PFSK-1 (cell line): ENCODE data around the gene UBE2Z. TPM values are rescaled to one million over a fixed set of nuclear protein-coding genes. Genes with fewer than 3 reads are reported as not detected.
A peak's percentile ranks its signal among the peaks of the same experiment; 100 is the strongest.

Experiments used
- FOXP2 ChIP-seq: optimal IDR thresholded peaks from 2 replicates; pipeline ENCODE3; 2011; ENCODE audit warnings: borderline replicate concordance, control low read depth, inconsistent platforms; ENCODE audit not compliant: insufficient read depth; ENCODE audit errors: extremely low read length, extremely low read depth
- POLR2AphosphoS5 ChIP-seq: IDR thresholded peaks from 2 replicates; pipeline ENCODE4 v1.6.1; 2012; ENCODE audit warnings: low read depth, mild to moderate bottlenecking, control low read depth, low read length, moderate library complexity
- REST ChIP-seq, 2 experiments: IDR thresholded peaks; 2 replicates each; pipeline versions ENCODE4 v1.6.1 to v1.8.0; 2011 to 2012; ENCODE audit warnings: low read depth in 2 of 2, low read length in 2 of 2, control low read depth in 1 of 2, inconsistent platforms in 1 of 2, mild to moderate bottlenecking in 1 of 2, moderate library complexity in 1 of 2; ENCODE audit not compliant: insufficient read depth in 1 of 2
- SIN3A ChIP-seq: IDR thresholded peaks from 2 replicates; pipeline ENCODE4 v1.6.1; 2012; ENCODE audit warnings: mild to moderate bottlenecking, low read length, moderate library complexity, borderline replicate concordance; ENCODE audit not compliant: insufficient read depth
- TAF1 ChIP-seq: IDR thresholded peaks from 2 replicates; pipeline ENCODE4 v1.6.1; 2012; ENCODE audit warnings: low read length, control low read depth, borderline replicate concordance; ENCODE audit not compliant: insufficient read depth
- polyA plus RNA-seq: library from polyadenylated mRNA; unstranded; fragments of >200 nt; gene quantifications from one replicate; pipeline ENCODE4 v1.2.1, GENCODE V29; 2012; ENCODE audit warnings: low read depth, missing spikeins; ENCODE audit not compliant: insufficient read length

Gene UBE2Z
- polyA plus RNA-seq = 79.5 TPM

GRCh38 chr17:48908047-48908843 lies at the start of gene UBE2Z:
TSS of gene UBE2Z (plus strand) at chr17:48908407. CDS start at chr17:48908504, 97 bp downstream.
- TF ChIP-seq SIN3A = peak; percentile 41; the same call in 1 of the 2 replicates
- peak; percentile 88; the same call in 1 of the 2 replicates for TF ChIP-seq TAF1
- 0 out of 4 replicates have a peak, but pooled peaks have one; percentile 37 to 39 for TF ChIP-seq REST (IDR thresholded peaks at IDR 0.05; ENCODE audit: insufficient read depth in 1 of 2, low read depth in 2 of 2, low read length in 2 of 2)
- TF ChIP-seq POLR2AphosphoS5 = peak; percentile 87
- peak; percentile 87 for TF ChIP-seq FOXP2

GRCh38 chr17:48860034-48860433 lies 48.2 kb upstream of the UBE2Z start:
- TF ChIP-seq FOXP2 (no peak), SIN3A (no peak), POLR2AphosphoS5 (no peak), REST (IDR thresholded peaks at IDR 0.05; ENCODE audit: insufficient read depth in 1 of 2, low read depth in 2 of 2, low read length in 2 of 2) (no peak), TAF1 (no peak)

GRCh38 chr17:48860456-48860855 lies 47.8 kb upstream of the UBE2Z start:
- TF ChIP-seq REST (IDR thresholded peaks at IDR 0.05; ENCODE audit: insufficient read depth in 1 of 2, low read depth in 2 of 2, low read length in 2 of 2) (no peak), POLR2AphosphoS5 (no peak), FOXP2 (no peak), TAF1 (no peak), SIN3A (no peak)

- TF ChIP-seq POLR2AphosphoS5 = no peak
- no peak for TF ChIP-seq FOXP2
- TF ChIP-seq SIN3A = no peak
- TF ChIP-seq TAF1 = no peak
- no peak for TF ChIP-seq REST (IDR thresholded peaks at IDR 0.05; ENCODE audit: insufficient read depth in 1 of 2, low read depth in 2 of 2, low read length in 2 of 2)
Measured at GRCh38 chr17:48868916-48869500, 39.2 kb upstream of the UBE2Z start.
